ENCODE results near the gene C1QTNF3.

- TF ChIP-seq CTCF (conservative IDR thresholded peaks at IDR 0.05; ENCODE audit: low read depth, low read length) (no peak), EZH2 (IDR thresholded peaks at IDR 0.05; ENCODE audit: borderline replicate concordance, low read depth, low read length, poor library complexity, severe bottlenecking) (no peak)
Measured at GRCh38 chr5:34051374-34051980, 8.5 kb upstream of the C1QTNF3 start.

Measured in A673 (cell line).